SK-N-SH treated with all-trans-retinoic acid at 6 μM for 48 hours (cell line): Measurements from ENCODE around the gene ANKRD7.

ENCODE experiments used
- ZFP30 ChIP-seq: fragments of 450-650 bp; formaldehyde crosslinking; IDR thresholded peaks from 2 replicates; pipeline ENCODE4 v1.5.0; 2022; ENCODE audit warnings: mild to moderate bottlenecking, moderate library complexity
- ZNF70 ChIP-seq: fragments of 450-650 bp; formaldehyde crosslinking; IDR thresholded peaks from 2 replicates; pipeline ENCODE4 v1.5.0; 2020; ENCODE audit warnings: mild to moderate bottlenecking, moderate library complexity

DNA sequence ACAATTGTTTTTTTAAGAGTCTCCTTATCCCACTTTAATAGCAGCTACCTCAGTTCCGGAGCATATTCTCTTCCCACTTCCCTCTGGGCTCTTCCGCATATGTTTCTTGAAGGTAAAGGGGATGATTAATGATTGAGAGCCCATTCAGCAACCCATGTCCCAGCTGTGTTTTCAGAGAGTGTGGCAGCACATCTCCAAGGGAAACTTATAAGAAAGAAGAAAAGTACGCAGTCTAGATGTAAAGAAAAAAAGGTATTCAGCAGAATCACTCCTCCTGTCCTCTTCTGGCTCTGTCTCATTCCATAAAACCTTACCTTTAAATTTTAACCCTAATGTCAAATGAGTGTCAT lies 9.7 kb upstream of the ANKRD7 start:
- TF ChIP-seq ZFP30 (CRISPR knock-in tag): no peak
- TF ChIP-seq ZNF70 (CRISPR knock-in tag): no peak
